ENCODE data around the gene C11orf16. TPM values are rescaled to one million over a fixed set of nuclear protein-coding genes. Genes with fewer than 3 reads are reported as not detected.
"Not testable (repeated sequence)": the region's sequence is repeated elsewhere in the genome, so short reads cannot be mapped to it uniquely, and the experiment has no call there.

The C11orf16 gene
- total RNA-seq, 1 experiment from 2014 or later, result not detected

DNA sequence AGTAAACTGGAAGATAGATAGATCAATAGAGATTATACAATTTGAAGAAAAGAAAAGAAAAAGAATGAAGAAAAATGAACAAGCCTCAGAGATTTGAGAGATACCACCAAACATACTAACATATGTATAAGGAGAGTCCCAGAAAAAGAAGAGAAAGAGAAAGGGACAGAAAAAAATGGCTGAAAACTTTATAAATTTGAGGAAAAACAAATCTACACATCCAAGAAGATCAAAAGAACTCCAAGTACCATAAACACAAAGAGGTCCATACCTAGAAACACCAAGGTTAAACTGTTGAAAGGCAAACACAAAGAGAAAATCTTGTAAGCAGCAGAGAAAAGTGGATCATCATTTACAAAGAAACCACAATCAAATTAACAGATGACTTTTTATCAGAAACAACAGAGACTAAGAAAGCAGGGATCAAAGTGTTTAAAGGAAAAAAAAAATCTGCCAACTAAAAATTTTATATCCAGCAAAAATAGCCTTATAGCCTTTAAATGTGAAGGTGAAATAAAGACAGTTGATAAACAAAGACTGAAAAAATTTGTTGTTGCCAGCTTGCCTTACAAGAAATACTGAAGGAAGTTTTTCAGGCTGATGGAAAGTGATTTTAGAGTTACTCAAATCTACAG, 33.5 kb downstream of the C11orf16 start:
- no peak for DNase-seq (ENCODE audit: extremely low read depth, low read depth)

DNA sequence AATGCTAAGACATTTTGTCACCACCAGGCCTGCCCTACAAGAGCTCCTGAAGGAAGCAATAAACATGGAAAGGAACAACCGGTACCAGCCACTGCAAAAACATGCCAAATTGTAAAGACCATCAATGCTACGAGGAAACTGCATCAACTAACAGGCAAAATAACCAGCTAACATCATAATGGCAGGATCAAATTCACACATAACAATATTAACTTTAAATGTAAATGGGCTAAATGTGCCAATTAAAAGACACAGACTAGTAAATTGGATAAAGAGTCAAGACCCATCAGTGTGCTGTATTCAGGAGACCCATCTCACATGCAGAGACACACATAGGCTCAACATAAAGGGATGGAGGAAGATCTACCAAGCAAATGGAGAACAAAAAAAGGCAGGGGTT, 41.6 kb downstream of the C11orf16 start:
- not testable (repeated sequence) for DNase-seq (ENCODE audit: extremely low read depth, low read depth)

DNA sequence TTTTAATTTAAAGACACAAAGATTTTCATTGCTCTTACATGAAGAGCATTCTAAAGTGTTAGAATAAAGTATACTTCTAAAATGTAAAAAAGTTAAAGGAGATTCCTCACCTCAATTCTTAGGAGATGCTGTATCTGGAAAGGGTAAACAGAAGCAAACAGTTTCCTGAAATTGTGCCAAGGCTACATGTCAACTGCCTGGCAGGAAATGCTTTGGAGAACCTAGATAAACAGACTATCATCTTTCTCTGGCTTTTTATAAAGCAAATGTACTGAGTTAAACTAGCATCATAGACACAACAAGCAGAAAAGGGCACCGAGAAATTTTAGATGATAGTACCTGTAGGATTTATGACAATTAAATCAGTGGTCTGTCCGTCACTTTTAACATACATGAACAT, 46.4 kb downstream of the C11orf16 start:
- DNase-seq (ENCODE audit: extremely low read depth, low read depth), result no peak

DNA sequence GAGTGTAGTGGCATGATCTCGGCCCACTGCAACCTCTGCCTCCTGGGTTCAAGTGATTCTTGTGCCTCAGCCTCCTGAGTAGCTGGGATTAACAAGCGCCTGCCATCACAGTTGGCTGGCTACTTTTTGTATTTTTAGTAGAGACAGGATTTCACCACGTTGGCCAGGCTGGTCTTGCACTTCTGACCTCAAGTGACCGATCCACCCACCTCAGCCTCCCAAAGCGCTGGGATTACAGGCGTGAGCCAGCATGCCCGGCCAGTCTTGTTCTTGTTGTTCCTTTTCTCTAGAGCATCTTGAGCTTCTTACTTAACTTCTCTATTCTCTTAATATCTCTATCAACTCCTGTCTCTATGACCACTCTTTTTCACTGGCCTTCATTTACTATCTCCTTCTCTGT, 51.2 kb downstream of the C11orf16 start:
- not testable (repeated sequence) for DNase-seq (ENCODE audit: extremely low read depth, low read depth)

DNA sequence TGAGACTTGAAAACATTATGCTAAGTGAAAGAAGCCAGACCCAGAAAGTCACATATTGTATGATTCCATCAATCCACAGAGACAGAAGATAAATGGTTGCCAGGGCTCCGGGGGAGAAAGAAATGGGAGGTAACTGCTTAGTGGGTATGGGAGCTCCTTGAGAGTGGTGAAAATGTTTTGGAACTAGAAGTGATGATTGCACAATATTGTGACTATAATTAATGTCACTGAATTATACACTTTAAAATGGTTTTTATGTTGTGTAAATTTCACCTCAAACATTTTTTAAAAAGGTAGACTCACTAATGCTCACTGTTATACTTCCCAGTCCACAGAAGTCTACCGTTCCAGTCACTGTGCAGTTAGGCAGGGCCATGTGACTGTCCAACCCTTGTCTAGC, 54.0 kb downstream of the C11orf16 start:
- DNase-seq (ENCODE audit: extremely low read depth, low read depth), result no peak

DNA sequence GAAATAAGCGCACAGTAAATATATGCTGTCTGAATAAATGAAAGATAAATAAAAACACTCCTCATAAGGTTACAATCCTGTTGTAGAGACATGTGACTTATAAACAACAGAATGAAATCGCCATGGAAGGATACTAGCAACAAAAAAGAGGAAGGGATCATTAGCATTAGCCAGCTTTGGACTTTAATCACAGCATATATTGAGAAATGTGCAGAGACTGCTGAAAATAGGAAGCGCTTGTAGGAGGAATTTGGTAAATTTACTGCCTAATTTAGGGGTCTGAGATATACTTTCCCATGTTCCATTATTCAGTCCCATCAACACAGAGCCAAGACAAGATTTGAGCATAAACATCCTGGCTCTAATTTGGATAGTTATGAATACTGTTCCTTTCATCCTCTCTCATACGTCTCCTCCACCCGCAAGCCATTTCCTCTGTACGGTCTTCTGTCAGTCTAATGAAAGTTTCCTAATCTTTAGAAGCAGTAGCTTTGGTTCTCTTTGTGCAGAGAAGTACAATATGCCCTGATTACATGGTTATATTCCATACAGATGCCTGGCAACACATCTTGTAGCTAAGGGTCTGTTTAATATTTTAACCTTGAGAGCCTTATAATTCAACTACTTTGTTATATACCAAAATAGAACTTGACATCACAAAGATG, 58.9 kb downstream of the C11orf16 start:
- no peak for DNase-seq (ENCODE audit: extremely low read depth, low read depth)

DNA sequence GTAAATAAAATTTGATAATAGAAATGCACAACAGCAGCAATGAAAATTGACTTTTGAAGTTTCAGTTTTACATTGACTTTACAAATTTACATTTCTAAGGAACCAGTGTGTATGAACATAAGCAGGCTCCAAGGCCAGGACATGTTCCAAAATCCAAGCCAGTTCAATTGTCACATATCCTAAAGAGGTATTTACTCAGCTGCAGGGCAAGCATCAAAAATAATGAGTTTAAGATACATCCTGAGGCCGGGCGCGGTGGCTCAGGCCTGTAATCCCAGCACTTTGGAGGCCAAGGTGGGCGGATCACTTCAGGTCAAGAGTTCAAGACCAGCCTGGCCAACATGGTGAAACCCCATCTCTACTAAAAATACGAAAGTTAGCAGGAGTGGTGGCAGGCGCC, 60.8 kb downstream of the C11orf16 start:
- no peak for DNase-seq (ENCODE audit: extremely low read depth, low read depth)

DNA sequence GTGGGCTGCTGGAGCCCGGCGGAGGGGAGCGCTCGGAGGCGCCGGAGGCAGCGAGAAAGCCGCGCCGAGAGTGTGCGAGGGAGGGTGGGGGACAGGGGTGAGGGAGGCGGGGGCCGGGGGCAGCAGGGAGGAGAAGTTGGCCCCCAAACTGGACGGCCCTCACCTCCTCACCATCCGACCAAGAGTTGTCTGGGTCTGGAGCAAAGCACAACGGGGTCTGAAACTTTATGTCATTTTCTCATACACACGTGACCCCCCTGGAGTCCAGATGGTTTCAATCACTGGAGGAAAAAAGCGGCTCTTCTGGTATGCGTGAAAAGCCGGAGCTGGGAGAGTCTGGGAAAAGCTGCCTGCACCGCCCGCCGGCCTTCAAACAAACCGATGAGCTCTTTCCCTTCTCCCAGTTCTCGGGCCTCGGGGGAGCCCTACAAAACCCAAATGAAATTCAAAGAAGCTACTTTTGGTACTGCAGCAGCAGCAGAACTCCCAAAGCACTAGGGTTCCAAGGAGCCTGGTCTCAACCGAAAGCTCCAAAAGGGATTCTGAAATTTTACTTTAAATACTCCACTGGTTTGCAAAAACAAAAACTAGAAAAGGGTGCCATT, 61.5 kb downstream of the C11orf16 start:
- peak; percentile 20 for DNase-seq (ENCODE audit: extremely low read depth, low read depth)

DNA sequence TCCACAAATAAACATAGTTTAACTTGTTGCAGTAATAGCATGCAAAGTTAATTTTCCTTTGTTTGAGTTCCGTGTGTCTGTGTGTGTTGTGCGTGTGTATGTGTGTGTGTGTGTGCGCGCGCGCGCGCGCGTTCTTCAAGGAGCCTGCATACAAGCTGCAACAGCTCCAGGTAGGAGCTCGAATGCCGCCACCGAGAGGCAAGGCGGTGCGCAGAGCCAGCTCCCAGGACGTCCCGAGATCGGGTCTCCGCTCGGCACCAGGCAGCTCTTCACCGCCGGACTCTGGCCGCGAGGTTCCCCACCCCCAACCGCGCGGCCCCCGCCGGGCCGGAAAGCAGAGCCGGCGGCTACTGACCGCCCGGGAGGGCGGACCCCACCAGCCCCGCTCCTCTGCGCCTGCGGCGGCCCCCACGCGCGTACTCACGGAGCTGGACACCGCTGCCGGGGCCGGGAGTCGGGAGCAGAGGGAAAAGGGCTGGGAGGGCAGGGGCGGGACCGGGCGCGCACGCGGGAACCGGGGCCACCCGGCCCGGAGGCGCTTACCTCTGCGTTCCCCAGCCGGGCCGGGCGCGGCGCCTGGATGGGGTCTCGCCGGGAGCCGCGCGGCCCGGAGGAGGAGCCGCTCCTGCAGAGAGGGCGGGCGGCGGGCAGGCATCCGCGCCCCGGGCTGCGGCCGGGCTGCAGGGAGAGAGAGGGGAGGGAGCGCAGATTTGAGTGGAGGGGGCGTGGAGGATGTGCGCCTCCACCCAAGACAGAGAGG, 62.2 kb downstream of the C11orf16 start:
- DNase-seq (ENCODE audit: extremely low read depth, low read depth), result peak; percentile 26

Small RNA genes lying within 50 kb of the gene (small RNA-seq; reads per million reads assigned to genes)
- gene RF00019, result 0 reads per million in 2 experiments

Other genes starting within 250 kb of the C11orf16 start
- 41.0 and 41.5 TPM in 2 replicates for gene AKIP1, start 21.8 kb downstream of the C11orf16 start, total RNA-seq (2014; rRNA removed; shearing (Covaris generic))
- gene ASCL3, start 10.1 kb upstream of the C11orf16 start, total RNA-seq (2014; rRNA removed; shearing (Covaris generic)), result not detected in 2 replicates
- gene TMEM9B, start 31.5 kb upstream of the C11orf16 start, total RNA-seq (2014; rRNA removed; shearing (Covaris generic)), result 21.0 and 23.2 TPM in 2 replicates
- 13.5 and 14.8 TPM in 2 replicates for gene NRIP3, start 71.1 kb upstream of the C11orf16 start, total RNA-seq (2014; rRNA removed; shearing (Covaris generic))
- not detected in 2 replicates for gene SCUBE2, start 158.7 kb upstream of the C11orf16 start, total RNA-seq (2014; rRNA removed; shearing (Covaris generic))

Data from NCI-H460 (cell line).